Measurements from ENCODE around the gene CBX5.
"Not testable (repeated sequence)": the region's sequence is repeated elsewhere in the genome, so short reads cannot be mapped to it uniquely, and the experiment has no call there.

GRCh38 chr12:54312309-54312708, 32.4 kb upstream of the CBX5 start:
- TF ChIP-seq, protein P1, sequence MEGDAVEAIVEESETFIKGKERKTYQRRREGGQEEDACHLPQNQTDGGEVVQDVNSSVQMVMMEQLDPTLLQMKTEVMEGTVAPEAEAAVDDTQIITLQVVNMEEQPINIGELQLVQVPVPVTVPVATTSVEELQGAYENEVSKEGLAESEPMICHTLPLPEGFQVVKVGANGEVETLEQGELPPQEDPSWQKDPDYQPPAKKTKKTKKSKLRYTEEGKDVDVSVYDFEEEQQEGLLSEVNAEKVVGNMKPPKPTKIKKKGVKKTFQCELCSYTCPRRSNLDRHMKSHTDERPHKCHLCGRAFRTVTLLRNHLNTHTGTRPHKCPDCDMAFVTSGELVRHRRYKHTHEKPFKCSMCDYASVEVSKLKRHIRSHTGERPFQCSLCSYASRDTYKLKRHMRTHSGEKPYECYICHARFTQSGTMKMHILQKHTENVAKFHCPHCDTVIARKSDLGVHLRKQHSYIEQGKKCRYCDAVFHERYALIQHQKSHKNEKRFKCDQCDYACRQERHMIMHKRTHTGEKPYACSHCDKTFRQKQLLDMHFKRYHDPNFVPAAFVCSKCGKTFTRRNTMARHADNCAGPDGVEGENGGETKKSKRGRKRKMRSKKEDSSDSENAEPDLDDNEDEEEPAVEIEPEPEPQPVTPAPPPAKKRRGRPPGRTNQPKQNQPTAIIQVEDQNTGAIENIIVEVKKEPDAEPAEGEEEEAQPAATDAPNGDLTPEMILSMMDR (optimal IDR thresholded peaks at IDR 0.05 in 1 of 3, IDR thresholded peaks at IDR 0.05 in 1 of 3, conservative IDR thresholded peaks at IDR 0.05 in 1 of 3; ENCODE audit: extremely low read depth in 1 of 3, insufficient read depth in 2 of 3, low read length in 3 of 3): not testable (repeated sequence)
- not testable (repeated sequence) for TF ChIP-seq EZH2 (IDR thresholded peaks at IDR 0.05; ENCODE audit: low read length)

All from keratinocyte (primary cell).